NCI-H446 treated with DMSO at 0.1 percent for 48 hours (cell line): ENCODE data around the gene MTOR.
"Not testable (repeated sequence)": the region's sequence is repeated elsewhere in the genome, so short reads cannot be mapped to it uniquely, and the experiment has no call there.

Source experiments
- DNase-seq: peaks from one replicate; lab custom pipeline; 2025; lab: John Stamatoyannopoulos, UW

Gene MTOR

DNA sequence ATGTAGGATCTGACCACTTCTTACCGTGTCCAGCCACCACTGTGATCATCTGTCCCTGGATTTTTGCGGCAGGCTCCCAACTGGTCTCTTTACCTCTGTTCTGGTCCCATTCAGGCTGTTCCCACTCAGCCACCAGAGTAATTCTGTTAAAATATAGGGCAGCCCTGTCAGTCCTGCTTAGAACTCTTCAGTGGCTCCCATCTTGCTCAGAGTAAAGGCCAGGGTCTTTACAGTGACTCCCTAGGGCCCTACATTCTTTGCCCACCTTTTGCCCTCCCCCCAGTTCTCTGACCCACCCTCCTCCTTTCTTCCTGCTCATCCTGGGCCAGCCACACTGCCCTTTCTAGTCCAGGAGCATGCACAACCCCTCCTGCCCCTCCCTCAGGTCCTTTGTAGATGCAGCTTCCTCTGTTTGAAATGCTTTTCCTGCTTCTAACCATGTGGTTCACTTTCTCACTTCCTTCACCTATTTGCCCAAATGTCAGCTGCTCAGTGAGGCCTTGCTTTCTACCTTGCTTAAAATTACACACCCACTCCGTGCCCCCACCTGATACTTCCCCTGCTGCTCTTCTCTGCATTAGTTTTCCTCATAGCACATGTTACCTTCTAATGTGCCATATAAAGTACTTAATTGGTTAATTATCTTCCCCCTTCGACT lies 18.5 kb upstream of the MTOR start:
- DNase-seq: no peak

DNA sequence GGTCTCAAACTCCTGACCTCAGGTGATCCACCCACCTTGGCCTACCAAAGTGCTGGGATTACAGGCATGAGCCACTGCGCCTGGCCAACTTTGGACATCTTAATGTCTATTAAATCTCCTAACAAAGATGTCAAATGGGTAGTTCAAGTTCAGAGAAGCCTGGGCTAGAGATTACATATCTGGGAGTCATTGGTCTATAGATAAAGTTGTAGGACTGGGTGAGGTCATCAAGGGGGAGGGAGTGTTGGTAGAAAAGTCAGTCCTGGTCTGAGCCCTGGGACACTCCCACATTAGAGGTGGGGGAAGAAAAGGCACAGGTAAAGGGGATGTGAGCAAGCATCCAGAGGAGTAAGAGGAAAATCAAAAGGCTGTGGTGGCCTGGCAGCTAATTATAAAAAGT lies 17.3 kb upstream of the MTOR start:
- no peak for DNase-seq

DNA sequence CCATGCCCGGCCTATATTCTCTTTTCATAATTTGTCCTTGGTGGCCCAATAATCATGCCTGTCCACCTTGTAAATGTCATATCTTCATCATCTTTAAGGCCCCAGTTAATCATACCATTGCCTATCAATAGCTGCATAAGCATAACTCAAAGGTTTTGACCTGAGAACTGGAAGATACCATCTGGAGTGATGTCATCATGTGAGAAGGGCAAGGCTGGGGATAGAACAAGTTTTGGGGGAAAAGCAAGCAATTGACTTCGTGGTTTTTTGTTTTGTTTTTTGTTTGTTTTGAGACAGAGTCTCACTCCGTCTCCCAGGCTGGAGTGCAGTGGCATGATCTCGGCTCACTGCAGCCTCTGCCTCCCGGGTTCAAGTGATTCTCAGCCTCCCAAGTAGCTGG lies 16.8 kb upstream of the MTOR start:
- DNase-seq: no peak

DNA sequence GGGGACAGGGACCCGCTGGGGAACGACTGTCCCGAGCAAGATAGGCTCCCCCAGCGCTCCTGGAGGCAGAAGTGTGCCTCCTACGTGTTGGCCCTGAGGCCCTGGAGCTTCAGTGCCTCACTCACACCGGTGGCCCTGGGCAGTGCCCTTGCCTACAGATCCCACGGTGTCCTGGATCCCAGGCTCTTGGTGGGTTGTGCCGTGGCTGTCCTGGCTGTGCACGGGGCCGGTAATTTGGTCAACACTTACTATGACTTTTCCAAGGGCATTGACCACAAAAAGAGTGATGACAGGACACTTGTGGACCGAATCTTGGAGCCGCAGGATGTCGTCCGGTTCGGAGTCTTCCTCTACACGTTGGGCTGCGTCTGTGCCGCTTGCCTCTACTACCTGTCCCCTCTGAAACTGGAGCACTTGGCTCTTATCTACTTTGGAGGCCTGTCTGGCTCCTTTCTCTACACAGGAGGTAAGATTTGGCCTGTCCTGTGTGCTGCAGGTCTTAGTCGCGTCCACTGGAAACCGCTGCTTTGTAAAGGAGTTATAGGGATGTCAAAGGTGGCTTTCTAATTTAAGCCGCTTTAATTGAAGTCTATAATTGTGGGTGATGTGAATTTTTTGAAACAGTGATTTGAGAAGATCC lies 11.4 kb upstream of the MTOR start:
- DNase-seq: no peak

DNA sequence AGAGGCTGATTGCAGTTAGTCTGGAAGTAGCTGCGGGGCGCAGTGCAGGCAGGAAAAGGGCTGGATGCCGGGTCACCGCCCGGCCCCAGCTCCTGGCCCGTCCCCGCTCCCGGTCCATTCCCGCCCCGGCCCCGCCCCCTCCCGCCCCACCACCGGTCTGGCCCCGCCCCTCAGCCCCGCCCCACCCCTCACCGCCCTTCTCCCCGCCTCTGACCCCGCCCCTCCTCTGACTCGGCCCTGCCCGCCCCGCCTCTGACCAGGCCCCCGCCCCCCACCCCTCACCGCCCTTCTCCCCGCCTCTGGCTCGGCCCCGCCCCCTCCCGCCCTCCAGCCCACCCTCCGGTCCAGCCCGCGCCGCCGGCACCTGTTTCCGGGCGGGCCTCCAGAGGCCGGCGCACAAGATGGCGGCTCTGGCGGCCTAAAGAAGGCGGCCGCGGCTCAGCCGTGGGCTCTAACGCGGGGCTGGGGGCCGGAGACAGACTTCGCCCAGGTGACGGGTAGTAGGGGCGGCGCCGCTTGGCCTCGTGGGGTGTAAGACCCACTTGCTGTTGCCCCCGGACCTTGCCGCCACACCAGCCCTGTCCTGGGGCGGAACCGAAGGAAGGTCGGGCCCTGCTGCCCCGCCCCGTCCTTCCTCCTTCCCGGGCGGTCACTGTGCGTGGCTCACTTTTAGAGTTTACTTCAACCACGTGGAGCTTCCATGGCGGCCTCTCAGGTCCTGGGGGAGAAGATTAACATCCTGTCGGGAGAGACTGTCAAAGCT lies 10.7 kb upstream of the MTOR start, which contains the start of gene UBIAD1:
Gene UBIAD1 (plus strand): TSS at position 367 of the 763 bp plus-strand sequence. CDS start 334 bp downstream, at position 701.
- peak; percentile 79 for DNase-seq

DNA sequence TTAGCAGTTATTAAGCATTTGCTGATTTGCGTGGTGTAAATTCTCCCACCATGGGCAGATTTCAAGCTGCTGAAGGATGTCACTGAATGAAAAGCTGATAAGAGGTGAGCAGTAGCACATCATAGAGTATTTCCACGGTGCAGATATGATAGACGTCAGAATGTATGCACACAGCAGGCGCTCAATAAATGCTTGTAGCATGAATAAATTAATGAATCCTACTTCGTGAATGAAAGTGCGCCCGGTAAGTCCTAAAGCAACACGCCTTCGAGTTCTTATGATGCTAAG lies 10.1 kb upstream of the MTOR start:
- no peak for DNase-seq

DNA sequence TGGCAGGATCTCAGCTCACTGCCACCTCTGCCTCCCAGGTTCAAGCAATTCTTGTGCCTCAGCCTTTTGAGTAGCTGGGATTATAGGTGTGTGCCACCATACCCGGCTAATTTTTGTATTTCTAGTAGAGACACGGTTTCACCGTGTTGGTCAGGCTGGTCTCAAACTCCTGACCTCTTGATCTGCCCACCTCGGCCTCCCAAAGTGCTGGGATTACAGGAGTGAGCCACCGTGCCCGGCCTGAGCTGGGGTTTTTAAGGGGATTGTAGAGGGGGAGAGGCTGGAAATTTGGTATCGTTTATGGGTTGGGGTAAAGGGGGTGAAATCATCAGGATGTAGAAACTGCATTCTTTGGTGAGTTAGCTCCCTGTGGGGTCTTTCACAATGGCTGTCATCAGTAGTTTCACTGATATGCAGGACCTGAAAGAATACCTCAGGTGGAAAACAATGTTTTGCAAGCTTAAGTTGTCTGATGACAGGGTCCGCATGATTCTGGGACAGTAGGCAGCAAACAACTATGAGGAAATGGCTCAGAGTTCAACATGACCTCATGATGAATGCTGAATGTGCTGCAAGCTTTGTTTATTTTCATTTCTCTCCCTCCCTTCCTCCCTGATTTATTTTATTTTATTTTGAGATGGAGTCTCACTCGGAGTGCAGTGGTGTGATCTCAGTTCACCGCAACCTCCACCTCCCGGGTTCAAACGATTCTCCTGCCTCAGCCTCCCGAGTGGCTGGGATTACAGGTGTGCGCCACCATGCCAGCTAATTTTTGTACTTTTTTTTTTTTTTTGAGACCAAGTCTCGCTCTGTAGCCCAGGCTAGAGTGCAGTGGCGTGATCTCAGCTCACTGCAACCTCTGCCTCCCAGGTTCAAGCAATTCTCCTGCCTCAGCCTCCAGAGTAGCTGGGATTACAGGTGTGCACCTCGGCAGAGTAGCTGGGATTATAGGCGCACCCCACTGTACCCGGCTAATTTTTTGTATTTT lies 5.3 kb upstream of the MTOR start:
- not testable (repeated sequence) for DNase-seq

DNA sequence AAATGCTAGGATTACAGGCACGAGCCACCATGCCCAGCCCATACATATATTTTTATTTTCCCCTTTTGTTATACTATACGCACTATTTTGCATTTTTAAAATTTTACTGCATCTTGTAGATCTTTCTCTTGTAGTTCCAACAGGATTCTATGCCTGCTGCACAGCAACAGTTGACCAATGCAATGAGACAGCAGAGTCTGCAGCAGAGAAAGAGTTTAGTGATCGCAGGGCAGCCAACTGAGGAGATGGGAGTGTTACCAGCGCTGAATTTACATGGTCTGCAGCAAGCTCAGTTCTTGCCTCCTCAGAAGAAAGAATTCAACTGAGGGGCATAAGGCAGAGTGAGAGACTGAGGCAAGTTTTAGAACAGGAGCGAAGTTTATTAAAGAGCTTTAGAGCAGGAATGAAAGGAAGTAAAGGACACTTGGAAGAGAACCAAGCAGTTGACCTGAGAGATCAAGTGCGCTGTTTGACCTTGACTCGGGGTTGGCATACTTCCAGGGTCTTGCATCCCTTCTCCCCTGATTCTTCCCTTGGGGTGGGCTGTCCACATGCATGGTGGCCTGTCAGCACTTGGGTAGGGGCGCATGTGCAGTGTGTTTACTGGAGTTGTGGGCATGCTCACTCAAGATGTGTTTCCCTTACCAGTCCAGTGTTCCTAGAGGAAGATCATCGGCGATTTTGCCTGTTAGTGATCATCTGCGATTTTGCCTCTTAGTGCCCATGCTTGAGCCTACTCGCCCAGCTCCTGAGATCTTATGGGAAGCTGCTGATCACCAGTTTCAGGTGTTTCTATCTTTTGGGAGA lies 4.1 kb upstream of the MTOR start:
- no peak for DNase-seq

DNA sequence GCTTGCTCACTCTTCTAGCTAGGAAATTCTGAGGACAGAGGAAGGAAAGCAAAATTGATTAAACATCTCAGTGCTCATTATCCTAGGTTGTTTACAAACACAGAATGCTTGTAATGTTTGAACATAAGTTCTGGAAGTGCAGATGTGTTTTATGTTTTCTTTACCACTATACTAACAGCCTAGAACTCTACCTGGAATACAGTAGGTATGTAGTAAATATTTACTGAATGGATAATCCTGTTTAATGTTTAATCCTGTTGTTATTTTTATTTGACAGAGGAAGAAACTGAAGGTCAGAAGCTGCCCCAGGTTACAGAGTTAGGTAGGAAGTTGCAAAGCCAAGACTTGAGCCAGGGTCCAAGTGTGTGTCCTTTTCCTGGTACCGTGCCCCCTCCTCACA lies 6.1 kb downstream of the MTOR start:
- no peak for DNase-seq

DNA sequence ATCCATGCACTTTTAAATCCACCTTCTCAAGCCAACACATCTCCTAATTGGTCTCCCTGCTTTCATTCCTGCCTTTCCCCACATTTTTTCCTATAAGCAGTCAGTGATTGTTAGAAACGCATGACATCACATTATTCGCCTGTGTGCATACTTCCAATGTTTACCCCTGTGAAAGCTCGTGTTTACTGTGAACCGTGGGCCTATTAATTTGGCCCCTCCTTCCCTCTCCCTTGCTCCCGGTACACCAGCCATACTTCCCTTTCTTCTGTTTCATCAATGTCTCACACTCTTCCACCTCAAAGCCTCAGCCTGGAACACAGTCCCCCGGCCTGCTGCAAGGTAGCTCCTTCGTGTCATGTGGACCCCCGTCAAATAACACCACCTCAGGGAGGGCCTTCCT lies 9.1 kb downstream of the MTOR start:
- DNase-seq: no peak

DNA sequence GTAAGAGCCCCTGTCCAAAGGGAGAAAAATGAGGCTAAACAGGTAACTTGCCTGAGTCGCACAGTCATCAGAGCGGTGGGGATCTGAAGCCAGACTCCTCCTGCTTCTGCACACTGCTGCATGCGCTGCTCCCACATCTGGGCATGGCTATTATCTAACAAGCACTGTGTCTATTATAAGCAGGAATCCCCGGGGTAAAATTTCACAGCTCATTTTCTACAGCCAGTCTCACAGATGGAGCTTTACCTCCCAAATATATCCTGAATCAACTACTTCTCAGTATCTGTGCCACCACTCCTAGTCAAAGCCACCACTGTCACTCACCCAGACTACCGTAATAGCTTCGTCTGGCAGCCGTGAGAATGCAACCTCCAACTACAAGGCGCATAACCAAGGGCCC lies 9.8 kb downstream of the MTOR start:
- DNase-seq: no peak

DNA sequence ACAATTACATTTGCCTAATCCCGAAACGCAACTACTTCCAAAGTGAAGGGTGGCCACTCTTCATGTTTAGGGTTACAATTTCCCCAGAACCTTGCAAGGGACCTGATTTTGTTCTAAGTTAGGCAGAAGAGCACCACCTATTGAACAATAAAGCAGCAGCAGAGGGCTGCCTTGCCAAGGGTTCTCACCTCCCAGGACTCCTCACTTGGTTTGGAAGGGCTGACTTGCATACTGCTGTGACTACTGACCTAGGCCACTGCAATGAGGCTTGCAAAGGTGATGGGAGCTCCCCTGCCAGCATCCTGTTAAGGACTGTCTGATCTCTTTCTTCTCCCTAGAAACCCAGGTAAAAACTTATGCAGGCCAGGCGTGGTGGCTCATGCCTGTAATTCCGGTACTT lies 14.2 kb downstream of the MTOR start:
- no peak for DNase-seq

DNA sequence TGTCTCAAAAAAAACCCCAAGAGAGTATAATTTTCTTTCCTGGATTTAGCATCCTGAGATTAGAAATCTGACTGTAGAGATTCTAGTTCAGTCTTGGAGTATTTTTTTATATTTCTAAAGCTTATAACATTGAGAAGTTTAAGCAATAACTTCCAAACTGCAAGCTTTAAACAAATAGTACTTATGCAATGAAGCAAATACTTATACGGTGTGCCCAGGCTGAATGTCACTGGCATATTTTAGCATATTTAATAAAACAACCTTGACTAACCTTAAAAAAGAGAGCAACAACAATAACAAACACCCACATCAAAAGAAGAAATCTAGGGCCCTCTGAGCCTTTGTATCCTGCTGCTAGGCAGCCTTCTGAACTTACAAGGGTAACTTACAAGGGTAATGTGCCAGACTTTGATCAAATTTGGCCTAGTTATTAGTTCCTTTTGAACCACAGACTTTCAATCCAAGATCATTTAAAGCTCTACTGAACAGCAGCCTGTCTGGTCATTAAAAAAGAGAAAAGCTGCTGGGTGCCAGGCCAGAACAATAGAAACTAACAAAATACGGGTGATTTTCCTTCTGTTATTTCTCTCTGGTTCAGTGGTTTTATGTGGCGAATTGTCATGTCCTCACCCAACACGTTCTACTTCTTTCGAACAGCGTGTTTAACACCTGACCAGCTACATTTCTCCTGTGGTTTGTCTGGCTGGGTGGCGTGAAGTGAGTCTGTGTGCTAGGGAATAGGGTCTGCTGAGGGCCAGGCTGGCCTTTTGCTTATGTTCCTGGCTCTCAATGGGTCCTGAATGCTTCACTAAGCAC lies 16.2 kb downstream of the MTOR start:
- DNase-seq: no peak

DNA sequence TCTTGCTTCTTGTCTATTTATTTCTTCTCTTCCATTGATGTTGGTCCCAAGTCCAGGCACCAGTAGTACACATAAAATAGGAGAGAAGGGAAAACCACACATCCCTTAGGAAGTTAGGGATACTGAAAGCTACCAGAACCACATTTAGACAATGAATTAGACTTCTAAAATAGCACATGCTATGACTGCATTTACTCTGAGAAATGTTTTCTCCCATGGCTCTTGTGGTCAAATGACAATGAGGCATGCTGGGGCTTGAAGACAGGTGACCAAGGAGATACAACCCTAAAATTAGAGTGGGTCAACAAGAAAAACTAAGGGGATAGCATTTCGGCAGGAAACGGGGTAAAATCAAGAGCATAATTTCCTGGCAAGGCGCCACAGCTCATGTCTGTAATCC lies 17.1 kb downstream of the MTOR start:
- no peak for DNase-seq

DNA sequence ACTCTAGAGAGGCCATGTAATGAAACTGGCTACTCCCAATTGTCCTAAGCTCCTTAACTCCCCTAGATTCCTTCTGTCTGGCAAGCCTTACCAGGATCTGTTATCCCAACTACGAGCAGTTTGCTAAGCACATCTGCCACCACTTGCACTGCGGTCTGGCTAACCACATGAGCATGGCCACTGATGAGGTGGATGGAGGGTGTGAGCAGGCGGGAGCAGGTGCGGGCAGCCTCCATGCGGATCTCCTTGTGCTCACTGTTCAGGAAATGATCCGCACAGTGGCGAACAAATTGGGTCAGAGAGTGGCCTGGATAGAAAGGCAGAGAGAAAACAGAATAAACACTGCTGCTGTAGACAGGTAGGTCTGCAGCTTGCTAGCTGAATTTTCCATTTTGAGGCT lies 24.0 kb downstream of the MTOR start:
- no peak for DNase-seq

DNA sequence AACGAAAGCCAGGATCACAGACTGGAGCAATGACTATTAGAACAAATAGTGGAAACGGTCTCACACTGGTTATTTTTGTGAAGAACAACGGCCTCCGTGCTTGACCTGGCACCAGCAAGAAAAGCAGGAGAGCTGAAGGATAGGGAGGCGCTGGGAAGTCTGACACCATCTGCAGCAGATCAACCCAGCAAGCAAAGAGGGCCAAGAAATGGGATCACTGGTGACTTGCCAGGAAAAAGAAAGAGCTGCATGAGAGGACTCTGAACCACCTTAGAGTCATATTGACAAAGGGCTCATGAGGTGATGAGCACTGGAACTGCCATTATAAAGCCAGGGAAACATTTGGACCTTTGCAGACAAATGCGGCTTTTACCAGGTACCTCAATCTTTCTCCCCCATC lies 25.0 kb downstream of the MTOR start:
- DNase-seq: no peak

DNA sequence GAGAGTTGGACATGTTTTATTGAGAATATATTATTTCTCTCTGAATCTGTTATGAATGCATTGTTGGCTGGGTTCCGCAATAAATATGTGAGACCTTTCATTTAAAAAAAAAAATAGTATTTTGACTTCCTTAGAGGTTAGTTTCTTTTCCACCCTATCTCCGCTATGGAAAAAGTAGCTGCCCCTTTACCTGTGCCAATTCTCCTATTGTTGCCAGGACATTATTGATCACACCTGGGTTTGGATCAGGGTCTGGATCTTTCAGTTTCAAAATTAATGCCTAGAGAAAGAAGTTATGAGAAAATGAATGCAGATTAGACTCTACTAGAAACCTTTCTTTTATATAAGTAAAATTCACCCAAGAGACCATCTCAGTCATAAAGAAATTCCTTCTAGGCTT lies 29.1 kb downstream of the MTOR start:
- DNase-seq: no peak

DNA sequence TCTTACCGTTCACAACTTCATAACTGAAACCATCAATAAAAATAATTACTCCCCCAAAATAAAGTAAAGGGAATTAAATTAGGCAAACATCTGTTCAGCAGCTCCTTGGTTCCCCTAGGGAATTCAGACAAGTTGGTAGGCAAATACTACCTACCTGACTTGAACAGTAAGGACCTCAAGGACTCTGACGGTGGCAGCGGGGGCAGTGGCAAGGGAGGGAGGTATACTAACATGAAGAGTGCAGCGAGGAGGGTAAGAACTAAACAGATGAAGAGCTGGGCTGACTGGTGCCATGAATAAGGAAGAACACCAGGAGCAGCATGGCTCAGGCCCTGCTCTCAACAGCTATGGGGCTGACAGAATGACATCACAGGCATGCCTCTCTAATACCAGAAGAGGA lies 33.1 kb downstream of the MTOR start:
- DNase-seq: no peak

DNA sequence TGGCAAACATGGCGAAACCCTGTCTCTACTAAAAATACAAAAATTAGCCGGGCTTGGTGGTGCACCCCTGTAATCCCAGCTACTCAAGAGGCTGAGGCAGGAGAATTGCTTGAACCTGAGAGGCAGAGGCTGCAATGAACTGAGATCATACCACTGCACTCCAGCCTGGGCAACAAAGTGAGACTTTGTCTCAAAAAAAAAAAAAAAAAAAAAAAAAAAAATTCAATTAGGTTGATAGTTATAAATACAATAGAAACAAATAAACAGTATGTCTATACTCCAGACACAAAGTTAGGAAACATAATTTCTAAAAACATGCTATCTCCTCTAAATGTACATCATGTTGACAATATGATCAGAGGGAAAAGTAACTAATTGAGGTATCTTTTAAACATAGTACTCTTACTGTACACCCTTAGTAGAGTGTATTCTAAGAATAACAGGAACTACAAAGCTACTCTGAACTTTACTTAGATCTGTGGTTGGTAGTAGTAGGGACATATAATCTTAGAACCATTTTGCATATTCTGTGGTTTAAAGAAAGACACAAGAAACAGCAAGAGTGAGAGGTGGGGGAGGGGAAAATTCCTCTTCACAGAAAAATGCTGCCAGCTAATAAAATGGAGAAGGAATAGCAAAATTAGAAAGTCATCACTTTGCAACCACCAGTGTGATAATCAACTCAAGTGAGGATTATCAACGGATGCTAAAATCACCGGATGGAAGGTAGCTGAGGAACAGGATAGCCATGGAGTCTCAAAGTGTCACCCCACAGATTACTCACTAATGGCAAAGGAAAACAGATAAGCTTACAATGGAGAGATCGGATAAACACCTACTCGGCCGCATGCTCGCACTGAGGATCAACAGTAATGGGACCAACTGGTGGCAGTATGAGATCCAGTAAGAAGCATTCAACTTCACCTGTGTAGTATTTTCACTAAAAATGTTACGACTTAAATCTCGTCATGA lies 35.0 kb downstream of the MTOR start:
- no peak for DNase-seq
